ENCODE measurements around the gene PRICKLE1.

DNA sequence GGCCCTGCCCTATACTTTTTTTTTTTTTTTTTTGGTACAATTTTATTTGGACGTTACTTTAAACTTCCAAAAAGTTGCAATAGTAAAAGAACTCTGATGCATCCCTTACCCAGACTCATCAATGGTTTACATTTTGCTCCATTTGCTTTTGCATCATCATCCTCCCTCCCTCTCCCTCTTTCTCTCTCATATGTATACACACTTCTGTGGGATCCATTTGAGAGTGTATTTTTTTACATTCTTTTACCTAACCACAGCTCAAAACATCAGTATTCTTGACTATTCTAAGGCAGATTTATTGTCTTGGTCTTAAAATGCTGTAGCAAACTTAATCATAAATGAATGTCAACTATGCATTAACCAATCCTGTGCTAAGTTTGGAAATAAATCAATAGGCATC is 111.6 kb downstream of the PRICKLE1 start:
- TF ChIP-seq, protein P1, sequence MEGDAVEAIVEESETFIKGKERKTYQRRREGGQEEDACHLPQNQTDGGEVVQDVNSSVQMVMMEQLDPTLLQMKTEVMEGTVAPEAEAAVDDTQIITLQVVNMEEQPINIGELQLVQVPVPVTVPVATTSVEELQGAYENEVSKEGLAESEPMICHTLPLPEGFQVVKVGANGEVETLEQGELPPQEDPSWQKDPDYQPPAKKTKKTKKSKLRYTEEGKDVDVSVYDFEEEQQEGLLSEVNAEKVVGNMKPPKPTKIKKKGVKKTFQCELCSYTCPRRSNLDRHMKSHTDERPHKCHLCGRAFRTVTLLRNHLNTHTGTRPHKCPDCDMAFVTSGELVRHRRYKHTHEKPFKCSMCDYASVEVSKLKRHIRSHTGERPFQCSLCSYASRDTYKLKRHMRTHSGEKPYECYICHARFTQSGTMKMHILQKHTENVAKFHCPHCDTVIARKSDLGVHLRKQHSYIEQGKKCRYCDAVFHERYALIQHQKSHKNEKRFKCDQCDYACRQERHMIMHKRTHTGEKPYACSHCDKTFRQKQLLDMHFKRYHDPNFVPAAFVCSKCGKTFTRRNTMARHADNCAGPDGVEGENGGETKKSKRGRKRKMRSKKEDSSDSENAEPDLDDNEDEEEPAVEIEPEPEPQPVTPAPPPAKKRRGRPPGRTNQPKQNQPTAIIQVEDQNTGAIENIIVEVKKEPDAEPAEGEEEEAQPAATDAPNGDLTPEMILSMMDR (IDR thresholded peaks at IDR 0.05; ENCODE audit: borderline replicate concordance, extremely low read depth, low read length, poor library complexity, severe bottlenecking), result no peak
- TF ChIP-seq EZH2 (IDR thresholded peaks at IDR 0.05; ENCODE audit: borderline replicate concordance, low read depth, low read length, severe bottlenecking), result no peak
